Fibroblast of lung (primary cell): Measurements from ENCODE around the gene YKT6.

Source experiments
- CTCF ChIP-seq, 2 donors: IDR thresholded peaks in 1 of 2; conservative IDR thresholded peaks in 1 of 2; 1 replicate in 1 of 2; 2 replicates in 1 of 2; pipeline ENCODE4 v1.5.1; 2011 to 2012; ENCODE audit warnings: low read length in 2 of 2, control low read depth in 1 of 2, inconsistent platforms in 1 of 2, low read depth in 1 of 2, mild to moderate bottlenecking in 1 of 2
- EZH2 ChIP-seq: IDR thresholded peaks from 2 replicates; pipeline ENCODE4 v1.5.1; 2012; ENCODE audit warnings: low read length, control low read depth, mild to moderate bottlenecking; ENCODE audit errors: missing control alignments

- no peak for TF ChIP-seq CTCF (conservative IDR thresholded peaks at IDR 0.05 in 1 of 2, IDR thresholded peaks at IDR 0.05 in 1 of 2; ENCODE audit: low read depth in 1 of 2, low read length in 2 of 2)
- no peak for TF ChIP-seq EZH2
Measured at GRCh38 chr7:44251269-44251668, 50.5 kb downstream of the YKT6 start.
